ENCODE data around the gene FOXL1.

DNA sequence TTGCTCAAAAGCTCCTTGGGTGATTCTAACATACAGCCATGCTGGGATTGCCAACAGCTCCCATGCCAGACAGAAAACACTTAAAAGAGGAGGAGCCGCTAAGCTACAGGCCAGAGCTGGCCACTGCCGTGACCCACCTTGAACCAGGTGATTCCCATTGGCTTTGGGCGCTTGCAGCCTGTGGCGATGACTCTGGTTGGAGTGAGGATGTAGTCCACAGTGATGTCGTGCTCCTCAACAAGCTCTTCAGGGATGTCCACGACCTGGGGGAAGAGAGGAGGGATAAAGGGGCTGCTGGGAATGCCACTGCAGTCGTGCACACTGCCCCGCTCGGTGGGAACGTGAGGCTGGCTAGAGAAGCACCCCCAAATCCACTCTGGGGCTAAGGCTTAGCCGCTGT lies 36.8 kb upstream of the FOXL1 start:
- TF ChIP-seq CTCF (IDR thresholded peaks at IDR 0.05; ENCODE audit: low read depth, low read length, poor library complexity, severe bottlenecking) (no peak), EZH2phosphoT487 (IDR thresholded peaks at IDR 0.05; ENCODE audit: borderline replicate concordance, low read length) (no peak)
